H9 (cell line): ENCODE measurements around the gene NT5DC1. TPM values are rescaled to one million over a fixed set of nuclear protein-coding genes. Genes with fewer than 3 reads are reported as not detected.

Experiments
- DNase-seq: peaks from one replicate; pipeline ENCODE4 v3.0.0-alpha.2; 2017
- H2AFZ ChIP-seq: one replicate; pipeline ENCODE4 v1.6.1; 2013; ENCODE audit warnings: mild to moderate bottlenecking, low read length, control low read depth, moderate library complexity
- H2AK5ac ChIP-seq: 2 replicates; pipeline ENCODE4 v1.6.1; 2013; ENCODE audit warnings: low read length, control low read depth, mixed read lengths; ENCODE audit not compliant: insufficient read length
- H2BK120ac ChIP-seq: one replicate; pipeline ENCODE4 v1.6.1; 2013; ENCODE audit warnings: low read depth, mild to moderate bottlenecking, low read length, control low read depth, inconsistent platforms; ENCODE audit not compliant: poor library complexity, severe bottlenecking
- H2BK12ac ChIP-seq: 2 replicates; pipeline ENCODE4 v1.6.1; 2013; ENCODE audit warnings: low read length, control low read depth, mixed read lengths, low read depth; ENCODE audit not compliant: insufficient read length
- H2BK15ac ChIP-seq: 2 replicates; pipeline ENCODE4 v1.6.1; 2013; ENCODE audit warnings: low read depth, low read length, control low read depth
- H2BK20ac ChIP-seq: one replicate; pipeline ENCODE4 v1.6.1; 2013; ENCODE audit warnings: low read depth, mild to moderate bottlenecking, low read length, control low read depth, inconsistent platforms; ENCODE audit not compliant: poor library complexity, severe bottlenecking
- H2BK5ac ChIP-seq: 2 replicates; pipeline ENCODE4 v1.6.1; 2013; ENCODE audit warnings: low read length, control low read depth, mixed read lengths; ENCODE audit not compliant: insufficient read length
- H3K14ac ChIP-seq: 2 replicates; pipeline ENCODE4 v1.6.1; 2013; ENCODE audit warnings: low read length, control low read depth; ENCODE audit not compliant: insufficient read depth
- H3K18ac ChIP-seq: 2 replicates; pipeline ENCODE4 v1.6.1; 2013; ENCODE audit warnings: low read depth, mild to moderate bottlenecking, mixed read lengths, low read length, control low read depth; ENCODE audit not compliant: insufficient read length
- H3K23ac ChIP-seq: 2 replicates; pipeline ENCODE4 v1.6.1; 2013; ENCODE audit warnings: low read length, control low read depth, mixed read lengths, low read depth; ENCODE audit not compliant: insufficient read length
- H3K23me2 ChIP-seq: 2 replicates; pipeline ENCODE4 v1.6.1; 2013; ENCODE audit warnings: low read depth, mild to moderate bottlenecking, mixed read lengths, low read length, control low read depth; ENCODE audit not compliant: insufficient read length, poor library complexity, severe bottlenecking
- H3K27ac ChIP-seq: 2 replicates; pipeline ENCODE4 v1.5.1; 2013; ENCODE audit warnings: low read length, control low read depth, mixed read lengths, low read depth; ENCODE audit not compliant: insufficient read length
- H3K27me3 ChIP-seq: 2 replicates; pipeline ENCODE4 v1.6.1; 2013; ENCODE audit warnings: low read length, control low read depth, inconsistent platforms; ENCODE audit not compliant: insufficient read depth
- H3K4ac ChIP-seq: 2 replicates; pipeline ENCODE4 v1.6.1; 2013; ENCODE audit warnings: low read depth, mild to moderate bottlenecking, control low read depth, inconsistent platforms, low read length, moderate library complexity
- H3K4me1 ChIP-seq: 2 replicates; pipeline ENCODE4 v1.6.1; 2013; ENCODE audit warnings: low read length, control low read depth, inconsistent platforms; ENCODE audit not compliant: insufficient read depth
- H3K4me2 ChIP-seq: 2 replicates; pipeline ENCODE4 v1.6.1; 2013; ENCODE audit warnings: low read length, control low read depth, mixed read lengths; ENCODE audit not compliant: insufficient read length, insufficient read depth
- H3K56ac ChIP-seq: 2 replicates; pipeline ENCODE4 v1.6.1; 2013; ENCODE audit warnings: low read depth, mild to moderate bottlenecking, mixed read lengths, low read length, control low read depth; ENCODE audit not compliant: insufficient read length
- H3K79me1 ChIP-seq: 2 replicates; pipeline ENCODE4 v1.6.1; 2013; ENCODE audit warnings: low read depth, mild to moderate bottlenecking, moderate library complexity, low read length, control low read depth, inconsistent platforms; ENCODE audit not compliant: insufficient read depth, poor library complexity, severe bottlenecking
- H3K79me2 ChIP-seq: 2 replicates; pipeline ENCODE4 v1.6.1; 2013; ENCODE audit warnings: low read length, control low read depth, inconsistent platforms; ENCODE audit not compliant: insufficient read depth
- H3K9ac ChIP-seq: 2 replicates; pipeline ENCODE4 v1.6.1; 2013; ENCODE audit warnings: low read length, control low read depth, mixed read lengths; ENCODE audit not compliant: insufficient read length; ENCODE audit errors: extremely low read depth
- H3K9me3 ChIP-seq: one replicate; pipeline ENCODE4 v1.6.1; 2013; ENCODE audit warnings: low read depth, low read length, inconsistent platforms; ENCODE audit not compliant: control insufficient read depth
- H3T11ph ChIP-seq: one replicate; pipeline ENCODE4 v1.6.1; 2013; ENCODE audit warnings: mild to moderate bottlenecking, low read length, control low read depth, inconsistent platforms
- H4K20me1 ChIP-seq: one replicate; pipeline ENCODE4 v1.6.1; 2013; ENCODE audit not compliant: control insufficient read depth, insufficient read length, insufficient read depth
- H4K5ac ChIP-seq: 2 replicates; pipeline ENCODE4 v1.6.1; 2013; ENCODE audit warnings: low read depth, mild to moderate bottlenecking, mixed read lengths, low read length, control low read depth; ENCODE audit not compliant: insufficient read length
- H4K8ac ChIP-seq: replicated peaks from 2 replicates; pipeline ENCODE4 v1.6.1; 2013; ENCODE audit warnings: low read length, control low read depth, mixed read lengths, low read depth; ENCODE audit not compliant: insufficient read length
- H4K91ac ChIP-seq: 2 replicates; pipeline ENCODE4 v1.6.1; 2013; ENCODE audit warnings: low read depth, mild to moderate bottlenecking, moderate library complexity, mixed read lengths, low read length, control low read depth; ENCODE audit not compliant: insufficient read length
- H3K27ac Mint-ChIP-seq, 3 experiments: 2 replicates in 2 of 3; 3 replicates in 1 of 3; pipeline ENCODE4 v1.8.0; 2020 to 2021; ENCODE audit warnings: mixed read lengths in 3 of 3, mild to moderate bottlenecking in 1 of 3, moderate library complexity in 1 of 3
- H3K27me3 Mint-ChIP-seq: 2 replicates; pipeline ENCODE4 v1.8.0; 2021; ENCODE audit warnings: low read depth, mild to moderate bottlenecking, moderate library complexity, mixed read lengths
- H3K36me3 Mint-ChIP-seq, 3 experiments: 2 replicates in 2 of 3; 3 replicates in 1 of 3; pipeline ENCODE4 v1.8.0; 2020 to 2021; ENCODE audit warnings: low read depth in 3 of 3, mixed read lengths in 3 of 3; ENCODE audit not compliant: insufficient read depth in 1 of 3
- H3K4me1 Mint-ChIP-seq, 2 experiments: 2 replicates each; pipeline ENCODE4 v1.8.0; 2020; ENCODE audit warnings: mixed read lengths in 2 of 2
- H3K4me3 Mint-ChIP-seq, 2 experiments: 2 replicates in 1 of 2; 3 replicates in 1 of 2; pipeline ENCODE4 v1.8.0; 2020 to 2021; ENCODE audit warnings: mild to moderate bottlenecking in 2 of 2, mixed read lengths in 2 of 2, moderate library complexity in 1 of 2
- H3K9me3 Mint-ChIP-seq, 2 experiments: 2 replicates in 1 of 2; 3 replicates in 1 of 2; pipeline ENCODE4 v1.8.0; 2020; ENCODE audit warnings: mild to moderate bottlenecking in 2 of 2, mixed read lengths in 2 of 2, moderate library complexity in 1 of 2
- CTCF ChIP-seq: fragments of 200-600 bp; sonication (generic); conservative IDR thresholded peaks from 3 replicates; pipeline ENCODE4 v1.8.0; 2021; ENCODE audit warnings: antibody characterized with exemption, mild to moderate bottlenecking
- WGBS: extraction: QIAGEN DNeasy Blood & Tissue Kit; methylation state at CpG from one replicate; pipeline ENCODE4 v1.1.7; 2013; ENCODE audit warnings: missing lambda C conversion rate, low lambda C conversion rate, mixed read lengths; ENCODE audit not compliant: insufficient read length; ENCODE audit errors: extremely low coverage; 5-methylcytosine and 5-hydroxymethylcytosine counted together
- total RNA-seq: library from RNA; stranded (reverse); gene quantifications from 2 replicates; pipeline ENCODE4 v1.2.1, GENCODE V29; 2021

NT5DC1 gene
- total RNA-seq, 1 experiment from 2014 or later, result 64.9 TPM

- no peak overlapping the region for H3K23ac ChIP-seq
- Mint-ChIP-seq H3K36me3 (no peaks in the 10 kb centered on the region), H3K4me1 (peaks cover 10 to 15% of the 10 kb centered on the region in 2 experiments), H3K27ac (no peak overlapping the region), H3K9me3 (no peaks in the 10 kb centered on the region), H3K27me3 (no peaks in the 10 kb centered on the region), H3K4me3 (no peak overlapping the region)
- H3K56ac ChIP-seq, result no peak overlapping the region
- H3K79me2 ChIP-seq, result no peaks in the 10 kb centered on the region
- no peaks in the 10 kb centered on the region for H3K23me2 ChIP-seq
- no CpG with 5 or more reads among the region's 2 CpGs for WGBS
- no peak overlapping the region for H2BK5ac ChIP-seq
- no peak overlapping the region for H3K18ac ChIP-seq
- H3K4ac ChIP-seq, result no peak overlapping the region
- DNase-seq, result no peak
- H2BK20ac ChIP-seq, result no peak overlapping the region
- H3K14ac ChIP-seq, result no peak overlapping the region
- H3K4me1 ChIP-seq, result no peaks in the 10 kb centered on the region; the same call in 1 of the 2 replicates
- no peak overlapping the region for H3K27ac ChIP-seq
- H3K4me2 ChIP-seq, result no peak overlapping the region
- no peak overlapping the region for H4K8ac ChIP-seq
- no peak overlapping the region for H2BK15ac ChIP-seq
- TF ChIP-seq CTCF, result no peak
- no peak overlapping the region for H2AK5ac ChIP-seq
- no peak overlapping the region for H3K9ac ChIP-seq
- no peaks in the 10 kb centered on the region for H4K20me1 ChIP-seq
- H4K5ac ChIP-seq, result no peak overlapping the region
- H2AFZ ChIP-seq, result no peak overlapping the region
- H2BK120ac ChIP-seq, result no peak overlapping the region
- H2BK12ac ChIP-seq, result no peak overlapping the region
- H3T11ph ChIP-seq, result no peak overlapping the region
- no peak overlapping the region for H4K91ac ChIP-seq
- H3K9me3 ChIP-seq, result no peaks in the 10 kb centered on the region
- no peaks in the 10 kb centered on the region for H3K27me3 ChIP-seq
- no peaks in the 10 kb centered on the region for H3K79me1 ChIP-seq
These were observed 33.9 kb upstream of the NT5DC1 start for GRCh38 chr6:116066789-116067188.
